Prostate gland (tissue), 2 donors: ENCODE data around the gene SFXN2.

Experiments used
- POLR2A ChIP-seq: fragments of 450-650 bp; IDR thresholded peaks from one replicate; pipeline ENCODE4 v1.6.1; 2016; ENCODE audit warnings: antibody characterized with exemption, mild to moderate bottlenecking
- POLR2AphosphoS5 ChIP-seq: sonication (generic); formaldehyde crosslinking; IDR thresholded peaks from one replicate; pipeline ENCODE4 v1.6.1; 2017; ENCODE audit warnings: antibody characterized with exemption
- TF ChIP-seq, protein P1 (sequence below), 4 experiments: fragments of 200-600 bp in 2 of 4; fragments of 450-650 bp in 2 of 4; sonication (generic) in 2 of 4; IDR thresholded peaks; 1 replicate in 3 of 4; 2 replicates in 1 of 4; pipeline ENCODE4 v1.5.1; 2016 to 2019; ENCODE audit warnings: antibody characterized with exemption in 4 of 4, mild to moderate bottlenecking in 2 of 4, moderate library complexity in 2 of 4

- TF ChIP-seq, protein P1, sequence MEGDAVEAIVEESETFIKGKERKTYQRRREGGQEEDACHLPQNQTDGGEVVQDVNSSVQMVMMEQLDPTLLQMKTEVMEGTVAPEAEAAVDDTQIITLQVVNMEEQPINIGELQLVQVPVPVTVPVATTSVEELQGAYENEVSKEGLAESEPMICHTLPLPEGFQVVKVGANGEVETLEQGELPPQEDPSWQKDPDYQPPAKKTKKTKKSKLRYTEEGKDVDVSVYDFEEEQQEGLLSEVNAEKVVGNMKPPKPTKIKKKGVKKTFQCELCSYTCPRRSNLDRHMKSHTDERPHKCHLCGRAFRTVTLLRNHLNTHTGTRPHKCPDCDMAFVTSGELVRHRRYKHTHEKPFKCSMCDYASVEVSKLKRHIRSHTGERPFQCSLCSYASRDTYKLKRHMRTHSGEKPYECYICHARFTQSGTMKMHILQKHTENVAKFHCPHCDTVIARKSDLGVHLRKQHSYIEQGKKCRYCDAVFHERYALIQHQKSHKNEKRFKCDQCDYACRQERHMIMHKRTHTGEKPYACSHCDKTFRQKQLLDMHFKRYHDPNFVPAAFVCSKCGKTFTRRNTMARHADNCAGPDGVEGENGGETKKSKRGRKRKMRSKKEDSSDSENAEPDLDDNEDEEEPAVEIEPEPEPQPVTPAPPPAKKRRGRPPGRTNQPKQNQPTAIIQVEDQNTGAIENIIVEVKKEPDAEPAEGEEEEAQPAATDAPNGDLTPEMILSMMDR (IDR thresholded peaks at IDR 0.05): no peak
- TF ChIP-seq POLR2A (no peak), POLR2AphosphoS5 (no peak)
Measured at GRCh38 chr10:102673236-102673818, 41.1 kb upstream of the SFXN2 start.
